Gastrocnemius medialis (tissue), 4 donors: ENCODE data around the gene TPO. TPM values are rescaled to one million over a fixed set of nuclear protein-coding genes. Genes with fewer than 3 reads are reported as not detected.

Experiments
- ATAC-seq, 2 donors: fragments of 150-250 bp; one replicate each; pipeline ENCODE4 v1.9.1; 2016
- DNase-seq, 2 donors: peaks; one replicate each; pipeline ENCODE4 v3.0.0-alpha.2; 2019
- H3K27ac ChIP-seq, 4 donors: fragments of 200-600 bp; sonication (generic); 1 replicate in 1 of 4; 2 replicates in 3 of 4; pipeline ENCODE4 v1.5.1; 2016 to 2018; ENCODE audit warnings: mild to moderate bottlenecking in 2 of 4, moderate library complexity in 1 of 4
- H3K27me3 ChIP-seq, 3 donors: fragments of 200-600 bp; sonication (generic) in 2 of 3; 1 replicate in 1 of 3; 2 replicates in 2 of 3; pipeline versions ENCODE4 v1.5.1 to v1.6.0; 2016 to 2019; ENCODE audit warnings: mild to moderate bottlenecking in 1 of 3, moderate library complexity in 1 of 3
- H3K36me3 ChIP-seq, 2 donors: fragments of 200-600 bp; sonication (generic) in 1 of 2; one replicate each; pipeline ENCODE4 v1.5.1; 2017 to 2018
- H3K4me1 ChIP-seq, 2 donors: fragments of 200-600 bp; sonication (generic) in 1 of 2; one replicate each; pipeline ENCODE4 v1.5.1; 2016 to 2017; ENCODE audit warnings: mild to moderate bottlenecking in 2 of 2
- H3K4me3 ChIP-seq, 4 donors: fragments of 200-600 bp; sonication (generic) in 3 of 4; 1 replicate in 1 of 4; 2 replicates in 3 of 4; pipeline ENCODE4 v1.5.1; 2016 to 2019; ENCODE audit warnings: mild to moderate bottlenecking in 2 of 4
- H3K9me3 ChIP-seq, 3 donors: fragments of 200-600 bp; sonication (generic) in 2 of 3; 1 replicate in 1 of 3; 2 replicates in 2 of 3; pipeline ENCODE4 v1.5.1; 2016 to 2019
- POLR2A ChIP-seq, 2 donors: fragments of 450-650 bp; IDR thresholded peaks; one replicate each; pipeline ENCODE4 v1.6.1; 2017; ENCODE audit warnings: antibody characterized with exemption in 2 of 2, mild to moderate bottlenecking in 2 of 2, moderate library complexity in 2 of 2
- in situ Hi-C, 4 donors: fragments of 200-750 bp; cut with MboI; loops; one replicate each; pipeline versions ENCODE4 v1.15.0 to v1.8.0; 2017; ENCODE audit warnings: low sequenced_read_pairs in 4 of 4
- intact Hi-C: fragments of 100-400 bp; cut with DNase I; formaldehyde crosslinking; loops from one replicate; pipeline ENCODE4 v1.15.1; 2023; ENCODE audit warnings: low total_unique reads
- total RNA-seq, 4 donors: library from RNA; depleted of rRNA; stranded (reverse); fragments of >200 nt; gene quantifications; one replicate each; pipeline versions ENCODE4 v1.1.0 to v1.2.3, GENCODE V29; 2016
- TF ChIP-seq, protein P1 (sequence below), 5 experiments: fragments of 450-650 bp in 3 of 5; fragments of 200-600 bp in 2 of 5; sonication (generic) in 2 of 5; IDR thresholded peaks in 4 of 5; conservative IDR thresholded peaks in 1 of 5; 1 replicate in 4 of 5; 2 replicates in 1 of 5; pipeline ENCODE4 v1.5.1; 2016 to 2019; ENCODE audit warnings: antibody characterized with exemption in 5 of 5, mild to moderate bottlenecking in 3 of 5, moderate library complexity in 3 of 5

Gene TPO
- total RNA-seq, 4 donors from 2014 or later = 3.3 to 11.6 (median 5.3) TPM

DNA sequence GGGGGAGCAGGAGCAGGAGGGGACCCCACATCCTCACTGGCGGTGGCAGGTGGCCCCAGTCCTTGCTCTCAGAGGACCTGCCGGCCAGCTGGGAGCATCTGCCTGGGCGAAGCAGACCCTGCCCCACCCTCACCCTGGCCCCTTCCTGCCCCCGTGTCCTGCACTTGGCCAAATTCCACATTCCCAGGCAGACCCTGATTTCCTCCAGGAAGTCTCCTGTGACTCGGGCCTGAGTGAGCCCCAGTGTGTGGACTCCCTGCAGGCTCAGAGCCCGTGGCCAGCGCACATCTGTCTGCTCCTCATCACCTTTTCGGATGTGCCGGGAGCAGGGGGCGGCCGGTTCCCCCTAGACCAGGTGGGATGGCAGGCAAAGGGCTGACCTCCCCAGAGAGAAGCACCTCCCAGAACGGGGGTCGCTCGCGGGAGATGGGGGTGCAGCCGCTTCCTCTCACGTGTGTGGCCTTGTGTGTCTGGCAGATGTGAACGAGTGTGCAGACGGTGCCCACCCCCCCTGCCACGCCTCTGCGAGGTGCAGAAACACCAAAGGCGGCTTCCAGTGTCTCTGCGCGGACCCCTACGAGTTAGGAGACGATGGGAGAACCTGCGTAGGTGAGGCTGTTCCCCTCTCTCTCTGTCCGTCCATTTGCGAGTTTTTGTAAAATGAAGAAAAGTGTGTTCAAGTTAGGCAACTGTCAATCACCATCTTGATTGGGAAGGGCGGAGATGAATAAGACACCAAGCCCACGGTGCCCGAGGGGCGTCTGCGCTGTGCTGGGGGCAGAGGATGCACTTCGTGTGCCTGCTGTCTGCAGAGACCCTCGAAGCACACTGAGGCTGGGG is 90.4 kb downstream of the TPO start:
- TF ChIP-seq, protein P1, sequence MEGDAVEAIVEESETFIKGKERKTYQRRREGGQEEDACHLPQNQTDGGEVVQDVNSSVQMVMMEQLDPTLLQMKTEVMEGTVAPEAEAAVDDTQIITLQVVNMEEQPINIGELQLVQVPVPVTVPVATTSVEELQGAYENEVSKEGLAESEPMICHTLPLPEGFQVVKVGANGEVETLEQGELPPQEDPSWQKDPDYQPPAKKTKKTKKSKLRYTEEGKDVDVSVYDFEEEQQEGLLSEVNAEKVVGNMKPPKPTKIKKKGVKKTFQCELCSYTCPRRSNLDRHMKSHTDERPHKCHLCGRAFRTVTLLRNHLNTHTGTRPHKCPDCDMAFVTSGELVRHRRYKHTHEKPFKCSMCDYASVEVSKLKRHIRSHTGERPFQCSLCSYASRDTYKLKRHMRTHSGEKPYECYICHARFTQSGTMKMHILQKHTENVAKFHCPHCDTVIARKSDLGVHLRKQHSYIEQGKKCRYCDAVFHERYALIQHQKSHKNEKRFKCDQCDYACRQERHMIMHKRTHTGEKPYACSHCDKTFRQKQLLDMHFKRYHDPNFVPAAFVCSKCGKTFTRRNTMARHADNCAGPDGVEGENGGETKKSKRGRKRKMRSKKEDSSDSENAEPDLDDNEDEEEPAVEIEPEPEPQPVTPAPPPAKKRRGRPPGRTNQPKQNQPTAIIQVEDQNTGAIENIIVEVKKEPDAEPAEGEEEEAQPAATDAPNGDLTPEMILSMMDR (IDR thresholded peaks at IDR 0.05 in 4 of 5, conservative IDR thresholded peaks at IDR 0.05 in 1 of 5) = no peak
- TF ChIP-seq POLR2A (IDR thresholded peaks at IDR 0.05) = no peak
- Histone ChIP-seq H3K36me3 (no peaks in the 10 kb centered on the region), H3K27me3 (no peaks in the 10 kb centered on the region), H3K4me1 (no peaks in the 10 kb centered on the region), H3K9me3 (no peaks in the 10 kb centered on the region), H3K27ac (no peak overlapping the region), H3K4me3 (no peak overlapping the region)
- intact Hi-C loops = no loop called here
- in situ Hi-C loops = no loop called here
- DNase-seq (no peak), ATAC-seq (no peak)

GRCh38 chr2:1504311-1504750 is 91.1 kb downstream of the TPO start:
- Histone ChIP-seq H3K4me1 (no peaks in the 10 kb centered on the region), H3K36me3 (no peaks in the 10 kb centered on the region), H3K9me3 (no peaks in the 10 kb centered on the region), H3K27ac (no peak overlapping the region), H3K4me3 (no peak overlapping the region), H3K27me3 (no peaks in the 10 kb centered on the region)
- TF ChIP-seq, protein P1 (IDR thresholded peaks at IDR 0.05 in 4 of 5, conservative IDR thresholded peaks at IDR 0.05 in 1 of 5) = no peak
- no peak for TF ChIP-seq POLR2A (IDR thresholded peaks at IDR 0.05)
- intact Hi-C loops = no loop called here
- ATAC-seq (no peak), DNase-seq (no peak)
- in situ Hi-C loops = no loop called here

- no peaks in the 10 kb centered on the region for H3K9me3 ChIP-seq
- no peaks in the 10 kb centered on the region for H3K4me1 ChIP-seq
- TF ChIP-seq, protein P1 (IDR thresholded peaks at IDR 0.05 in 4 of 5, conservative IDR thresholded peaks at IDR 0.05 in 1 of 5) = no peak
- TF ChIP-seq POLR2A (IDR thresholded peaks at IDR 0.05) = no peak
- H3K27me3 ChIP-seq = no peaks in the 10 kb centered on the region
- intact Hi-C loops = no loop called here
- H3K27ac ChIP-seq = no peak overlapping the region
- no peak for DNase-seq
- in situ Hi-C loops = no loop called here
- ATAC-seq = no peak
- no peak overlapping the region for H3K4me3 ChIP-seq
- H3K36me3 ChIP-seq = no peaks in the 10 kb centered on the region
These were observed 91.8 kb downstream of the TPO start for GRCh38 chr2:1505031-1505441.

GRCh38 chr2:1509271-1510065 is 96.2 kb downstream of the TPO start:
- Histone ChIP-seq H3K4me1 (no peaks in the 10 kb centered on the region), H3K27me3 (no peaks in the 10 kb centered on the region), H3K4me3 (no peak overlapping the region), H3K36me3 (no peaks in the 10 kb centered on the region), H3K27ac (peak overlapping the region in 3 of 4 donors; percentile 52 to 73 (median 63)), H3K9me3 (no peaks in the 10 kb centered on the region)
- DNase-seq = no peak
- peak; percentile 60 to 87 for ATAC-seq
- in situ Hi-C loops = no loop called here
- TF ChIP-seq, protein P1 (IDR thresholded peaks at IDR 0.05 in 4 of 5, conservative IDR thresholded peaks at IDR 0.05 in 1 of 5) = no peak
- no peak for TF ChIP-seq POLR2A (IDR thresholded peaks at IDR 0.05)
- intact Hi-C loops = no loop called here
